ENCODE measurements around the gene MNT.

The MNT gene

GRCh38 chr17:2354311-2354710 is 46.5 kb downstream of the MNT start:
- Histone ChIP-seq H3K4me3 (ENCODE audit: low read depth in 1 of 2, low read length in 1 of 2) (no peak overlapping the region), H3K27me3 (no peaks in the 10 kb centered on the region), H3K36me3 (peaks cover 2% of the 10 kb centered on the region), H3K4me1 (ENCODE audit: control insufficient read depth in 1 of 2, insufficient read depth in 1 of 2, low read depth in 1 of 2, low read length in 1 of 2) (no peaks in the 10 kb centered on the region), H3K27ac (no peak overlapping the region), H3K9me3 (no peaks in the 10 kb centered on the region)
- TF ChIP-seq CTCF (IDR thresholded peaks at IDR 0.05) = no peak

GRCh38 chr17:2351269-2351668 is 49.6 kb downstream of the MNT start:
- TF ChIP-seq CTCF (IDR thresholded peaks at IDR 0.05) = no peak
- Histone ChIP-seq H3K27ac (no peak overlapping the region), H3K4me1 (ENCODE audit: control insufficient read depth in 1 of 2, insufficient read depth in 1 of 2, low read depth in 1 of 2, low read length in 1 of 2) (no peaks in the 10 kb centered on the region), H3K4me3 (ENCODE audit: low read depth in 1 of 2, low read length in 1 of 2) (no peak overlapping the region), H3K36me3 (peaks cover 3% of the 10 kb centered on the region), H3K27me3 (no peaks in the 10 kb centered on the region), H3K9me3 (no peaks in the 10 kb centered on the region)

GRCh38 chr17:2347805-2348685 is 52.8 kb downstream of the MNT start:
- Histone ChIP-seq H3K36me3 (peaks cover 23% of the 10 kb centered on the region), H3K4me1 (ENCODE audit: control insufficient read depth in 1 of 2, insufficient read depth in 1 of 2, low read depth in 1 of 2, low read length in 1 of 2) (no peaks in the 10 kb centered on the region), H3K27ac (no peak overlapping the region), H3K4me3 (ENCODE audit: low read depth in 1 of 2, low read length in 1 of 2) (no peak overlapping the region), H3K27me3 (no peaks in the 10 kb centered on the region), H3K9me3 (no peaks in the 10 kb centered on the region)
- no peak for TF ChIP-seq CTCF (IDR thresholded peaks at IDR 0.05)

- Histone ChIP-seq H3K4me3 (ENCODE audit: low read depth in 1 of 2, low read length in 1 of 2) (no peak overlapping the region), H3K27ac (no peak overlapping the region), H3K36me3 (peaks cover 29% of the 10 kb centered on the region), H3K27me3 (no peaks in the 10 kb centered on the region), H3K4me1 (ENCODE audit: control insufficient read depth in 1 of 2, insufficient read depth in 1 of 2, low read depth in 1 of 2, low read length in 1 of 2) (no peaks in the 10 kb centered on the region), H3K9me3 (no peaks in the 10 kb centered on the region)
- TF ChIP-seq CTCF (IDR thresholded peaks at IDR 0.05) = no peak
Measured at GRCh38 chr17:2346475-2346874, 54.4 kb downstream of the MNT start.

- Histone ChIP-seq H3K27me3 (no peaks in the 10 kb centered on the region), H3K9me3 (no peaks in the 10 kb centered on the region), H3K4me3 (ENCODE audit: low read depth in 1 of 2, low read length in 1 of 2) (no peak overlapping the region), H3K27ac (no peak overlapping the region), H3K36me3 (peaks cover 29% of the 10 kb centered on the region), H3K4me1 (ENCODE audit: control insufficient read depth in 1 of 2, insufficient read depth in 1 of 2, low read depth in 1 of 2, low read length in 1 of 2) (no peaks in the 10 kb centered on the region)
- no peak for TF ChIP-seq CTCF (IDR thresholded peaks at IDR 0.05)
Measured at GRCh38 chr17:2344528-2344927, 56.3 kb downstream of the MNT start.
